Measurements from ENCODE around the gene SCG3.

The SCG3 gene

GRCh38 chr15:51752888-51753287 is 71.6 kb downstream of the SCG3 start:
- no peak overlapping the region for H3K9ac ChIP-seq (ENCODE audit: low read length)
- 0 out of 2 replicates have a peak, but pooled peaks cover 11% of the 10 kb centered on the region for H3K27me3 ChIP-seq (ENCODE audit: insufficient read depth, low read length)
- no peak overlapping the region for H2AFZ ChIP-seq (ENCODE audit: low read length)

GRCh38 chr15:51754267-51754666 is 73.0 kb downstream of the SCG3 start:
- Histone ChIP-seq H3K36me3 (ENCODE audit: insufficient read depth, low read length) (no peaks in the 10 kb centered on the region), H4K20me1 (ENCODE audit: insufficient read depth, low read length) (no peaks in the 10 kb centered on the region), H3K4me1 (ENCODE audit: insufficient read depth, low read length, severe bottlenecking) (peaks cover 24% of the 10 kb centered on the region), H3K4me3 (ENCODE audit: low read depth, low read length, poor library complexity, severe bottlenecking) (no peak overlapping the region), H3F3A (ENCODE audit: insufficient read depth, low read length) (no peaks in the 10 kb centered on the region), H3K9me2 (ENCODE audit: low read depth, low read length) (no peaks in the 10 kb centered on the region), H3K4me2 (ENCODE audit: low read length) (no peak overlapping the region), H3K9me3 (ENCODE audit: low read length) (no peaks in the 10 kb centered on the region), H3K79me2 (ENCODE audit: insufficient read depth, low read length) (no peaks in the 10 kb centered on the region), H3K27ac (ENCODE audit: low read depth, low read length, poor library complexity, severe bottlenecking) (no peak overlapping the region), H2AFZ (ENCODE audit: low read length) (no peak overlapping the region), H3K9ac (ENCODE audit: low read length) (no peak overlapping the region), H3K27me3 (ENCODE audit: insufficient read depth, low read length) (0 out of 2 replicates have a peak, but pooled peaks cover 11% of the 10 kb centered on the region)
- TF ChIP-seq, protein P1, sequence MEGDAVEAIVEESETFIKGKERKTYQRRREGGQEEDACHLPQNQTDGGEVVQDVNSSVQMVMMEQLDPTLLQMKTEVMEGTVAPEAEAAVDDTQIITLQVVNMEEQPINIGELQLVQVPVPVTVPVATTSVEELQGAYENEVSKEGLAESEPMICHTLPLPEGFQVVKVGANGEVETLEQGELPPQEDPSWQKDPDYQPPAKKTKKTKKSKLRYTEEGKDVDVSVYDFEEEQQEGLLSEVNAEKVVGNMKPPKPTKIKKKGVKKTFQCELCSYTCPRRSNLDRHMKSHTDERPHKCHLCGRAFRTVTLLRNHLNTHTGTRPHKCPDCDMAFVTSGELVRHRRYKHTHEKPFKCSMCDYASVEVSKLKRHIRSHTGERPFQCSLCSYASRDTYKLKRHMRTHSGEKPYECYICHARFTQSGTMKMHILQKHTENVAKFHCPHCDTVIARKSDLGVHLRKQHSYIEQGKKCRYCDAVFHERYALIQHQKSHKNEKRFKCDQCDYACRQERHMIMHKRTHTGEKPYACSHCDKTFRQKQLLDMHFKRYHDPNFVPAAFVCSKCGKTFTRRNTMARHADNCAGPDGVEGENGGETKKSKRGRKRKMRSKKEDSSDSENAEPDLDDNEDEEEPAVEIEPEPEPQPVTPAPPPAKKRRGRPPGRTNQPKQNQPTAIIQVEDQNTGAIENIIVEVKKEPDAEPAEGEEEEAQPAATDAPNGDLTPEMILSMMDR (IDR thresholded peaks at IDR 0.05; ENCODE audit: low read length): no peak
- TF ChIP-seq EZH2 (IDR thresholded peaks at IDR 0.05; ENCODE audit: borderline replicate concordance, low read length): no peak

More at GRCh38 chr15:51752888-51753287, 71.6 kb downstream of the SCG3 start:
- Histone ChIP-seq H4K20me1 (ENCODE audit: insufficient read depth, low read length) (no peaks in the 10 kb centered on the region), H3K9me3 (ENCODE audit: low read length) (no peaks in the 10 kb centered on the region), H3K27ac (ENCODE audit: low read depth, low read length, poor library complexity, severe bottlenecking) (no peak overlapping the region), H3F3A (ENCODE audit: insufficient read depth, low read length) (no peaks in the 10 kb centered on the region), H3K79me2 (ENCODE audit: insufficient read depth, low read length) (no peaks in the 10 kb centered on the region), H3K4me2 (ENCODE audit: low read length) (no peak overlapping the region; the same call in 1 of the 2 replicates), H3K36me3 (ENCODE audit: insufficient read depth, low read length) (no peaks in the 10 kb centered on the region), H3K9me2 (ENCODE audit: low read depth, low read length) (no peaks in the 10 kb centered on the region), H3K4me1 (ENCODE audit: insufficient read depth, low read length, severe bottlenecking) (peaks cover 24% of the 10 kb centered on the region), H3K4me3 (ENCODE audit: low read depth, low read length, poor library complexity, severe bottlenecking) (no peak overlapping the region)
- TF ChIP-seq EZH2 (IDR thresholded peaks at IDR 0.05; ENCODE audit: borderline replicate concordance, low read length): no peak
- TF ChIP-seq, protein P1 (IDR thresholded peaks at IDR 0.05; ENCODE audit: low read length): no peak

- Histone ChIP-seq H3K4me2 (ENCODE audit: low read length) (no peak overlapping the region), H3F3A (ENCODE audit: insufficient read depth, low read length) (no peaks in the 10 kb centered on the region), H3K27me3 (ENCODE audit: insufficient read depth, low read length) (0 out of 2 replicates have a peak, but pooled peaks cover 11% of the 10 kb centered on the region), H3K79me2 (ENCODE audit: insufficient read depth, low read length) (no peaks in the 10 kb centered on the region), H3K9ac (ENCODE audit: low read length) (no peak overlapping the region), H3K4me3 (ENCODE audit: low read depth, low read length, poor library complexity, severe bottlenecking) (no peak overlapping the region), H3K36me3 (ENCODE audit: insufficient read depth, low read length) (no peaks in the 10 kb centered on the region), H3K9me3 (ENCODE audit: low read length) (no peaks in the 10 kb centered on the region), H3K27ac (ENCODE audit: low read depth, low read length, poor library complexity, severe bottlenecking) (no peak overlapping the region), H2AFZ (ENCODE audit: low read length) (no peak overlapping the region), H3K9me2 (ENCODE audit: low read depth, low read length) (no peaks in the 10 kb centered on the region), H4K20me1 (ENCODE audit: insufficient read depth, low read length) (no peaks in the 10 kb centered on the region), H3K4me1 (ENCODE audit: insufficient read depth, low read length, severe bottlenecking) (peaks cover 10% of the 10 kb centered on the region)
- TF ChIP-seq EZH2 (IDR thresholded peaks at IDR 0.05; ENCODE audit: borderline replicate concordance, low read length): no peak
- TF ChIP-seq, protein P1 (IDR thresholded peaks at IDR 0.05; ENCODE audit: low read length): no peak
These were observed 74.5 kb downstream of the SCG3 start for GRCh38 chr15:51755790-51756189.
